Measurements from ENCODE around the gene THY1. TPM values are rescaled to one million over a fixed set of nuclear protein-coding genes. Genes with fewer than 3 reads are reported as not detected.
"Not testable (repeated sequence)": the region's sequence is repeated elsewhere in the genome, so short reads cannot be mapped to it uniquely, and the experiment has no call there.

Gene THY1
- total and polyA plus RNA-seq, 2 of the 8 experiments (the other 6 are each of a cell fraction or from before 2014, with no cell fraction given) = 286 to 2,479 TPM

GRCh38 chr11:119405448-119405847 lies 17.5 kb downstream of the THY1 start:
- not testable (repeated sequence) for H3K79me1 ChIP-seq (ENCODE audit: low read depth, low read length); H3K18ac ChIP-seq (ENCODE audit: extremely low read depth, low read length); H3K9me3 ChIP-seq (ENCODE audit: insufficient read depth in 2 of 2, low read depth in 1 of 2, low read length in 1 of 2); H3K4me2 ChIP-seq (ENCODE audit: insufficient read depth in 1 of 2, low read depth in 2 of 2, low read length in 2 of 2); H3K27me3 ChIP-seq (replicated peaks in 1 of 4; ENCODE audit: control insufficient read depth in 3 of 4, extremely low read depth in 1 of 4, insufficient read depth in 3 of 4, low read length in 3 of 4); H3K14ac ChIP-seq (ENCODE audit: insufficient read length); H2BK120ac ChIP-seq (replicated peaks; ENCODE audit: low read depth, low read length); H3K4me1 ChIP-seq (replicated peaks in 1 of 4; ENCODE audit: control insufficient read depth in 3 of 4, insufficient read depth in 4 of 4, low read length in 3 of 4); H4K91ac ChIP-seq (replicated peaks; ENCODE audit: insufficient read length, low read length); H4K20me1 ChIP-seq (replicated peaks in 1 of 2; ENCODE audit: control insufficient read depth in 1 of 2, insufficient read depth in 2 of 2, low read length in 2 of 2); H3K23ac ChIP-seq (ENCODE audit: insufficient read length); H3K23me2 ChIP-seq (ENCODE audit: low read depth, low read length); H2BK5ac ChIP-seq (ENCODE audit: low read depth, low read length); H2AFZ ChIP-seq (ENCODE audit: low read length); H3K36me3 ChIP-seq (ENCODE audit: control insufficient read depth in 2 of 4, insufficient read depth in 4 of 4, low read length in 3 of 4); H3K56ac ChIP-seq (replicated peaks; ENCODE audit: insufficient read length, low read depth, low read length); H2AK5ac ChIP-seq (ENCODE audit: low read depth, low read length); H4K5ac ChIP-seq (ENCODE audit: insufficient read length, low read depth, low read length); H3K79me2 ChIP-seq (ENCODE audit: control insufficient read depth in 1 of 2, insufficient read depth in 2 of 2, low read length in 2 of 2); H3K4ac ChIP-seq (replicated peaks; ENCODE audit: insufficient read length, low read depth, low read length); DNase-seq (ENCODE audit: low read depth in 1 of 2, low spot score in 2 of 2); H4K8ac ChIP-seq (ENCODE audit: extremely low read depth, insufficient read depth, low read length); H3K4me3 ChIP-seq (ENCODE audit: extremely low read depth in 1 of 4, insufficient read depth in 2 of 4, low read depth in 3 of 4, low read length in 4 of 4); H2BK20ac ChIP-seq (ENCODE audit: low read length); H3K27ac ChIP-seq (ENCODE audit: low read depth, low read length); FAIRE-seq; H3K9ac ChIP-seq (replicated peaks in 1 of 4; ENCODE audit: extremely low read depth in 1 of 4, low read depth in 3 of 4, low read length in 3 of 4); H2BK15ac ChIP-seq (ENCODE audit: low read length); H2BK12ac ChIP-seq (ENCODE audit: low read depth, low read length)
- 96% methylated on average over 6 of the region's 6 CpGs; no CpG with 5 or more reads in 1 of the 2 experiments for WGBS, 2 experiments (ENCODE audit: extremely low coverage in 1 of 2, insufficient coverage in 1 of 2, insufficient read length in 1 of 2, insufficient replicate concordance in 2 of 2, low coverage in 1 of 2, low lambda C conversion rate in 2 of 2, missing lambda C conversion rate in 1 of 2)
- CTCF ChIA-PET (ENCODE audit: partially characterized antibody) = interaction anchor here (1.2 to 4.6 kb wide), 5 partner anchors 11 to 69 kb away, joined by 3 to 24 read pairs (median 4); partner anchors contain the start of gene USP2
- POLR2A ChIA-PET (ENCODE audit: partially characterized antibody) = interaction anchor here (5.7 kb wide), 1 partner anchor 12 kb away, joined by 28 read pairs; no protein-coding TSS in a partner anchor
